HG03378 (cell line): ENCODE measurements around the gene LOXHD1.

Experiments
- ATAC-seq: cut with Tn5 transposase; IDR thresholded peaks from one replicate; pipeline ENCODE4 v1.9.1; 2021; ENCODE audit warnings: mild to moderate bottlenecking, moderate library complexity; ENCODE audit not compliant: unreplicated experiment

LOXHD1 gene

GRCh38 chr18:46458472-46458871 lies 198.5 kb downstream of the LOXHD1 start:
- ATAC-seq: no peak

DNA sequence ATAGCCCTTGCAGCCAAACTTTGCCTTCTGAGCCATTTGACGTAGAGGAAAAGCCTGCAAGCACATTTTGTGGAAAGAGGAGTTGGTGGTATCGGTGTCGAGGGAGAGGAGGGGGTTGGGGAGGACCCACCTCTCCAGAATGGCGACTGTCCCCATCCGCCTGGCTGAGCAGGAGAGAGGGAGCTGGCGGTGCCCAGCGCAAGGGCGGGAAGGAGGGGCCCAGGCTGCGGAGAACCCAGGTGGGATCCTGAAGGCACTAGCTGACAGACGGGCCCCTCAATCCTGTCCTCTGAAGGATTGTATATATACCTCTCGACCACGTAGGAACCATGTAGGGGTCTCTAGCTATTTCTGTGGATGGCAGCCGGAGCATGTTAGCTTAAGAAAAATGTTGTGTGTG lies 200.3 kb downstream of the LOXHD1 start:
- ATAC-seq: no peak

- ATAC-seq: no peak
Observed at GRCh38 chr18:46452820-46453219, 204.2 kb downstream of the LOXHD1 start.

GRCh38 chr18:46449499-46449898 lies 207.5 kb downstream of the LOXHD1 start:
- no peak for ATAC-seq

DNA sequence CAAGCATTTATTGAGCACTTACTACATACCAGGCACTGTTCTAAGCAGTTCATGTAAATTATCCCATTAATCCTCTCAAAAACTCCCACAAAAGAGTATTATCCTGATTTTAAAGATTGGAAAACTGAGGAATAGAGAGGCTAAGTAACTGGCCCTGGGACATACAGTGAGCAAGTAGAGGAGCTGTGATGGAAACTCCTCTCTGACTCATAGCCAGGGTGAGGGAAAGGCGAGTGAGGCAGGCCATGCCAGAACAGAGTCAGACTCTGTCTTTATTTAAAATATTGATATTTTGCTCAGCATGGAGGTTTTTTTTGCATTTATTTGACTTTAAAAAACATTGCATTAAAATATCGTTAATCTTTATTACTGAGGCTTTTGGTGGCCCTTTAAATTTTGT lies 208.0 kb downstream of the LOXHD1 start:
- no peak for ATAC-seq

DNA sequence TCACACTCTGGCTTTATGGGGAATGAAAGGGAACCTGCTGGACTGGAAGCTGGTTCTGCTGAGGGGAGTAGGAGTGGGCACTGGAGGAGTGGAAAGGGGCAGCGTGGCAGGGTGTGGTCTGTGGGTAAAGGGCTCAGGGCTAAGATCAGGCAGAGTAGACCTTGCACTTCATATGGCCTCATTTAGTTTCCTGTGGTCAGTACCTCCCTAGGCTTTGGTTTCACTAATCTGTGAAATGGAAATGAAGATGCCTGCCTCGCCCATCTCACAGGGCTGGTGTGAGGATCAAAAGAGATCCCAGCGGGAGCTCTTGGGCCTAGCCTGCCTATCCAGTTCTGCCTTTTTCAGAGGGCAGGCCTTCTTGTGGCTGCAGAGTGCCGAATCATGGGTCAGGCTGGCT lies 208.7 kb downstream of the LOXHD1 start:
- ATAC-seq: no peak

- ATAC-seq: no peak
Observed at GRCh38 chr18:46447792-46448191, 209.2 kb downstream of the LOXHD1 start.

DNA sequence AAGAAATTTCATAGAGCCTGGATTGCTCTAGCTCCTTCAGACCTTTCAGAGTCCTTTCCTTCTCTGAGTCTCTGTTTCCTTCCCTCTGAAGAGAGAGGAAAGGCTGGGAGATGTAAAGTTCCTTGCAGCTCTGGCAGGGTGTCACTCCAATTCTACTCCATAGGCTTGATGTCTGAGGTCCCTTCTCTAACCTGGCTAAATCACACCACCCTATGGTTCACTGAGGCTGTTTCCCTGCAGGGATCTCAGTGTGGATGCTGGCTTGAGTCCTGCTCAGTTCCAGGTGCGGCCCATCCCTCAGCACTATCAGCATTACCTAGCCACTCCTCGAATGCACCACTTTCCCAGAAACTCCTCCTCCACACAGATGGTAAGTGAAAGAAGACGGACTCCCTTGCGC lies 209.7 kb downstream of the LOXHD1 start:
- ATAC-seq: no peak

DNA sequence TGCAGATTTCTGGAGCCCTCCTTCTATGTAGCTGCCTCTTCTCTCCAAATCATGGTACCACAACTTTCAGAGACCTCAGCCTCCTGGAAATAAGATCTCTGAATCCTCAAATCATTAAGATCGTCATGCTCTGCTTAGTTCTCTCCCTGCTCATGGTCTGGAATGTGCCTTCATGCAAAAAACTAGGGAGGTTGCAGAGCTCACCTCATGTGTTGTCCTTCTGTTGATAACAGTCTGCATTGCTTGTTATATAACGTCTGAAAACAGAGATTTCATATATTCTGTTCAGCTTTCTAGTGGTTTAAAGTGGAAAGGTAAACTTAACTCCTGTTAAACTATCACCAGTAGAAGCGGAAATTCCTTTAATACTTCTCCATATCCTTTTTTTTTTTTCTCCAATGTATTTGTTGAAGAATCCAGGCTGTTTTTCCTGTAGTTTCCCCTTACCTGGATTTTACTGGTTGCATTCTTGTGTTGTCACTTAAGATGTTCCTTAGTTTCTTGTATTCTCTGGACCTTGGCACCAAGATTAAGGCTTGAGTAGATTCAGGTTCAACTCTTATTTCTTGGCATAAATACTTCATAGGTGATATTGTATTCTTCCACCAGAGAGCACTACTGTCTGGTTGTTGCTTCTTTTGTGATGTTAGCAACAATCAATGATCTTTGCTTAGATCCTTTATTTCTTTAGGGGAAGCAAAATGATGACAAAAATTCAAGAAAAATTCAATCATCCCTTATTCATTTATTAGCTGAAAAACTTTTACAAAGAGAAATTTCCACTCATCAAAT lies 211.3 kb downstream of the LOXHD1 start:
- ATAC-seq: no peak

GRCh38 chr18:46439037-46439436 lies 218.0 kb downstream of the LOXHD1 start:
- no peak for ATAC-seq

GRCh38 chr18:46437061-46437460 lies 220.0 kb downstream of the LOXHD1 start:
- ATAC-seq: no peak

GRCh38 chr18:46436621-46437020 lies 220.4 kb downstream of the LOXHD1 start:
- no peak for ATAC-seq

DNA sequence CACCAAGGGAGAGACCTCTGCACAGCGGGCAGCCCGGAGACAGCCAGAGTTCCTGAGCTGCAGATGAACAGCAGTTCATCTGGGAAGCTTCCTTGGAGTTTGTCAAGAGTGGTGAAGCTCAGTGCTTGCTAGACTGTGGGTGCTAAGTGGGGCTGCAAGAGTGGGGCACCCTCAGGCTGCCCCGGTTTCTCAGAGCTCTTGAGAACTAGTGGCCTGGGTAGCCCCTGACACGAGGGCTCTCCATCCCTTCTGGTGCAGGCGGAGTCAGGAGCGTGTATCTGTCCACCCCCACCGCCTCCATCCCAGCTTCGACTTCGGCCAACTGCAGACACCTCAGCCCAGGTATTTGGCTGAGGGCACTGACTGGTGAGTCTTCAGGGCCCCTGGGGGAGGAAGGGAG lies 222.0 kb downstream of the LOXHD1 start:
- no peak for ATAC-seq

DNA sequence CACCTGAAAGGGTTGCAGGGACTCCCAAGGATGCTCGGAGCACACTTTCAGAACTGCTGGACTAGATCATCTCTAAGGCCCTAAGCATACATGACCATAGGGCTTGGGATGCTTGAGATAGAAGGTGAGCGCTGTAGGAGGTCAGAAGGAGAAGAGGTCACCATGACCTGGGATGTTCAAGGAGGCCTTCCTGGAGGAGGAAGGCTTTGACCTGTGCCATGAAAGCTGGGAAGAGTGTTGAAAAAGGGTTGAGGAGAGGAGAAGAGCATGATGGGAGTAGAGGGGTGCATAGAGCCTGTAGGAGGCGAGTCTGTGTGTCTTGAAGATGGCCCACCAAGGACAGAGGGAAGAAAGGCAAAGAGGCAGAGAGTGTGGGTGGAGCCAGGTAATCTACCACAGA lies 222.4 kb downstream of the LOXHD1 start:
- ATAC-seq: no peak

DNA sequence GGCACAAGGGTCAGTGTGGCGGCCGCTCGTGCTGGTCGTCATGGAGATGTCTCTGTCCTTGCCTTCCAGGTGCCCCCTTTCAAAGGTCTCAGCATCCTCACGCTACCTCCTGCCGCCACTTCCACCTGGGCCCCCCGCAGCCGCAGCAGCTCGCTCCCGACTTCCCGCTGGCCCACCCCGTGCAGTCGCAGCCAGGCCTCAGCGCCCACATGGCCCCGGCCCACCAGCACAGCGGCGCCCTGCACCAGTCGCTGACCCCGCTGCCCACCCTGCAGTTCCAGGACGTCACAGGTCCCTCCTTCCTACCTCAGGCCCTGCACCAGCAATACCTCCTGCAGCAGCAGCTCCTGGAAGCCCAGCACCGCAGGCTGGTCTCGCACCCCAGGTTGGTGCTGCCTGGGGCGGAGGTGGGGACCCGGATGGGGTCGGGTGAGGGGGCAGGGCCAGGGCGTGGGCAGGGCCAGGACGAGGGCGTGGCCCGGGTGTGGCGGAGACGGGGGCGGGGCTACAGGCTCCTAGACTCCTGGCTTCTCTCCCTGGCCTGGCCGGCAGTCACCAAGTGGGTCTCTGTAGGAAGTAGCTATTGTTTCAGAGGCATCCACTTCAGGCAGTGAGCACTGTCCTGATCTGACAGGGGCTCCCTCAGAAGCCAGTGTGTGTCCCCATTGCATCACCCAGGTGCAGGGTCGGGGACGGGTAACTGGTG lies 223.7 kb downstream of the LOXHD1 start:
- ATAC-seq: no peak

GRCh38 chr18:46431522-46432171 lies 225.4 kb downstream of the LOXHD1 start:
- ATAC-seq: no peak

GRCh38 chr18:46429649-46430224 lies 227.3 kb downstream of the LOXHD1 start:
- no peak for ATAC-seq

DNA sequence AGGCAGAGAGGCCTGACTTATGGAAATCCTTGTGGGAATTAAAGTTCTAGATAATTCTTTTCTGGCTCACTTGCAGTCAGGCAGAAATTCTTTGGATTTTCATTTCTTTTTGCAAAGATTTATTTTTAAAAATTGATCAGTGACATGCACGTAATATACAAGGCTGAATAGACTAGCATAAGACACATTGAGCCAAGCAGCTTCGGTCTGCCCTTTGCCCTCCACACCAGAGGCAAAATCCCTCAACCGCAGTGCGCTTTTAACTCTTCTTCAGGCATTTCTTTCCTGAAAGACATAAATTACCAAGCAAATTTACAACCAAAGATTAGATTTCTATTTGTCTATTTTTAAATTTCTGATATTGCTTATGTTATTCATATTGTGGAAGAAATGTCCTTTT lies 227.9 kb downstream of the LOXHD1 start:
- no peak for ATAC-seq

DNA sequence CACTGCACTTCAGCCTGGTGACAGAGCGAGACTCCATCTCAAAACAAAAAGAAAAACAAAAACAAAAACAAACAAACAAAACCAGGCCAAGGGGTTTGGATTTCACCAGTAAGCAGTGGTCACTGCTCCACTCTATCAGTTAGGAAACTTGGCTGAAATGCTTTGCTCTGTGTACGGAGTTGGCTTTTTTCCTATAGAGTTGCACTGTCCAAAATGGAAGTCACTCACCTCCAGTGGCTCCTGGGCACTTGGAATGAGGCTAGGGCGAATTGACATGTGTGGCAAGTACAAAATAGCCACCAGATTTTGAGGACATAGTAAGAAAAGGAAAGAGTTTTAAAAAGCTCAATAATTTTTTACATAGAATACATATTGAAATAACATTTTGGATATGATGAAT lies 228.7 kb downstream of the LOXHD1 start:
- ATAC-seq: no peak

DNA sequence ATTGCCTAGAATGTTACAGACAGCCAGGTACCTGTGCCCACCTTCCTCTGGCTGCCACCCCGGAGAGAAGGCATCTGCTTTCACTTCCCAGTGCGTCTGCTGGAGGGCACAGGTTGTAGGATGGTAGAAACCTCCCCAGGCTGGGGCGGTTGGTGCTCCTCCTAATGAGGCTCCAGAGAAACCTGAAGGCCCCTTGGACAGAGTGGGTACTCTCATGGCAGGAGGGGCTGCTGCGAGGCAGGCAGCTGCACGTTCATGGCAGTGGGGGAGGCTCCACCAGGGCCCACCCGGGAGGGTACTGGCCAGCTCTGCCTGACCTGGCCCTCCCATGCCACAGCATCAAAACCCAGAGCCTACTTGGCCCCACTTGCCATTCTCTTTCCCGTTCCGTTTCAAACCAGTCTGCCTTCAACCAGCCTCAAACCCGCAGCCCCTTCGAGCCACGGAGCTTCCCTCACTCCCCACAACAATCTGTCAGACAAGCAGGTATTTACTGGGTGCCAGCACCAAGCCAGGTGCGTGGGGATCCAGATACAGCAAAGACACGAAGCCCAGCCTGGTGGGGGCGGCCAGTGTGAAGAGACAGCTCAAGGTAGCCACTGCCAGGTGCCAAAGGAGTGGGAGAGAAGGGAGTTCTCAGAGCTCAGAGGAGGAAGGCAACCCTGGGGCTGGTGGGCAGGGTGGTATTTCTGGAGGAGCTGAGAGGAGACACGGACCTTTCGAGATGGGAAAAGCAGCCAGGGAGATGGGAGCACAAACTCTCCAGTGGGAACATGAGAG lies 229.6 kb downstream of the LOXHD1 start:
- ATAC-seq: no peak
